ENCODE data around the gene KRTAP4-16.
"Not testable (repeated sequence)": the region's sequence is repeated elsewhere in the genome, so short reads cannot be mapped to it uniquely, and the experiment has no call there.

KRTAP4-16 gene

GRCh38 chr17:41101586-41102259 is at the start of gene KRTAP4-16:
KRTAP4-16 (minus strand) TSS chr17:41102209; CDS start chr17:41102209, 0 bp downstream.
- no peak for DNase-seq

GRCh38 chr17:41151525-41151924 is 49.5 kb upstream of the KRTAP4-16 start:
- no peak for DNase-seq

GRCh38 chr17:41150026-41150425 is 48.0 kb upstream of the KRTAP4-16 start:
- no peak for DNase-seq

GRCh38 chr17:41149652-41149985 is 47.6 kb upstream of the KRTAP4-16 start, which contains the start of gene KRTAP4-5:
KRTAP4-5 (minus strand) TSS chr17:41149825; CDS start chr17:41149767, 58 bp downstream.
- DNase-seq: no peak

- not testable (repeated sequence) for DNase-seq
Observed at GRCh38 chr17:41148971-41149651, 47.1 kb upstream of the KRTAP4-16 start.

GRCh38 chr17:41147531-41148204 is 45.7 kb upstream of the KRTAP4-16 start:
- no peak for DNase-seq

- DNase-seq: no peak
Observed at GRCh38 chr17:41145261-41145660, 43.3 kb upstream of the KRTAP4-16 start.

GRCh38 chr17:41144846-41145245 is 42.8 kb upstream of the KRTAP4-16 start:
- no peak for DNase-seq

GRCh38 chr17:41141361-41141760 is 39.4 kb upstream of the KRTAP4-16 start:
- DNase-seq: no peak

- DNase-seq: no peak
Observed at GRCh38 chr17:41140360-41141131, 38.5 kb upstream of the KRTAP4-16 start, which contains the start of gene KRTAP4-6. KRTAP4-6 (minus strand) TSS chr17:41140544; CDS start chr17:41140487, 57 bp downstream.

GRCh38 chr17:41139865-41140264 is 37.9 kb upstream of the KRTAP4-16 start:
- not testable (repeated sequence) for DNase-seq

GRCh38 chr17:41133880-41134735 is 32.1 kb upstream of the KRTAP4-16 start:
- DNase-seq: no peak

- no peak for DNase-seq
Observed at GRCh38 chr17:41131979-41132378, 30.0 kb upstream of the KRTAP4-16 start.

- DNase-seq: no peak
Observed at GRCh38 chr17:41127371-41127770, 25.4 kb upstream of the KRTAP4-16 start.

GRCh38 chr17:41126412-41126811 is 24.4 kb upstream of the KRTAP4-16 start:
- DNase-seq: no peak

- no peak for DNase-seq
Observed at GRCh38 chr17:41125064-41125463, 23.1 kb upstream of the KRTAP4-16 start.

GRCh38 chr17:41123991-41124371 is 22.0 kb upstream of the KRTAP4-16 start, which contains the start of gene KRTAP4-12:
KRTAP4-12 (minus strand) TSS chr17:41124182; CDS start chr17:41124122, 60 bp downstream.
- DNase-seq: not testable (repeated sequence)

- not testable (repeated sequence) for DNase-seq
Observed at GRCh38 chr17:41123292-41123990, 21.4 kb upstream of the KRTAP4-16 start.

GRCh38 chr17:41121742-41122141 is 19.7 kb upstream of the KRTAP4-16 start:
- no peak for DNase-seq

- not testable (repeated sequence) for DNase-seq
Observed at GRCh38 chr17:41119696-41120690, 18.0 kb upstream of the KRTAP4-16 start.
